MV-4-11 (cell line): ENCODE data around the gene IFIT1.
A peak's percentile ranks its signal among the peaks of the same experiment; 100 is the strongest.
"Not testable (repeated sequence)": the region's sequence is repeated elsewhere in the genome, so short reads cannot be mapped to it uniquely, and the experiment has no call there.

Experiments used
- DNase-seq: peaks from one replicate; lab custom pipeline; 2025; lab: John Stamatoyannopoulos, UW

Gene IFIT1

GRCh38 chr10:89367529-89367928 lies 24.9 kb upstream of the IFIT1 start:
- DNase-seq: no peak

- DNase-seq: no peak
These were observed 24.3 kb upstream of the IFIT1 start for GRCh38 chr10:89368129-89368528.

GRCh38 chr10:89369156-89370105 lies 23.0 kb upstream of the IFIT1 start:
- DNase-seq: peak; percentile 59

- DNase-seq: no peak
These were observed 21.3 kb upstream of the IFIT1 start for GRCh38 chr10:89371079-89371478.

GRCh38 chr10:89371987-89372386 lies 20.4 kb upstream of the IFIT1 start:
- no peak for DNase-seq

- DNase-seq: peak; percentile 32
These were observed 18.3 kb upstream of the IFIT1 start for GRCh38 chr10:89373916-89374711.

GRCh38 chr10:89374713-89375141 lies 17.7 kb upstream of the IFIT1 start:
- no peak for DNase-seq

- DNase-seq: no peak
These were observed 14.5 kb upstream of the IFIT1 start, which contains the start of gene IFIT1B for GRCh38 chr10:89377705-89378637. Gene IFIT1B, plus strand, starts transcription at chr10:89378056. Its CDS starts 80 bp downstream, at chr10:89378136.

- no peak for DNase-seq
These were observed 13.3 kb upstream of the IFIT1 start for GRCh38 chr10:89379103-89379502.

- no peak for DNase-seq
These were observed 9.7 kb upstream of the IFIT1 start for GRCh38 chr10:89382757-89383156.

- DNase-seq: peak; percentile 91
These were observed 7.7 kb upstream of the IFIT1 start for GRCh38 chr10:89384474-89385340.

- DNase-seq: no peak
These were observed 3.6 kb upstream of the IFIT1 start for GRCh38 chr10:89388806-89389205.

- DNase-seq: no peak
These were observed 3.2 kb upstream of the IFIT1 start for GRCh38 chr10:89389254-89389653.

- DNase-seq: no peak
These were observed 1.8 kb upstream of the IFIT1 start for GRCh38 chr10:89390476-89391225.

- DNase-seq: not testable (repeated sequence)
These were observed 1.2 kb upstream of the IFIT1 start for GRCh38 chr10:89391226-89391576.

- DNase-seq: peak; percentile 90
These were observed 551 bp downstream of the IFIT1 start for GRCh38 chr10:89392974-89393373.

- no peak for DNase-seq
These were observed 1.5 kb downstream of the IFIT1 start for GRCh38 chr10:89393898-89394297.

GRCh38 chr10:89395141-89395540 lies 2.7 kb downstream of the IFIT1 start:
- DNase-seq: no peak

- no peak for DNase-seq
These were observed 5.8 kb downstream of the IFIT1 start for GRCh38 chr10:89398003-89398749.
